Retinal pigment epithelial cell (primary cell): Measurements from ENCODE around the gene AMPH.
"Not testable (repeated sequence)": the region's sequence is repeated elsewhere in the genome, so short reads cannot be mapped to it uniquely, and the experiment has no call there.

ENCODE experiments used
- DNase-seq: peaks from one replicate; pipeline ENCODE4 v3.0.0-alpha.2; 2010; ENCODE audit warnings: low read depth
- H3K4me3 ChIP-seq: 2 replicates; pipeline ENCODE4 v1.5.1; 2011; ENCODE audit warnings: mild to moderate bottlenecking, low read length, control low read depth, moderate library complexity
- TF ChIP-seq, protein P1 (sequence below): conservative IDR thresholded peaks from 2 replicates; pipeline ENCODE4 v1.5.1; 2011; ENCODE audit warnings: low read depth, low read length, control low read depth, inconsistent platforms

AMPH gene

DNA sequence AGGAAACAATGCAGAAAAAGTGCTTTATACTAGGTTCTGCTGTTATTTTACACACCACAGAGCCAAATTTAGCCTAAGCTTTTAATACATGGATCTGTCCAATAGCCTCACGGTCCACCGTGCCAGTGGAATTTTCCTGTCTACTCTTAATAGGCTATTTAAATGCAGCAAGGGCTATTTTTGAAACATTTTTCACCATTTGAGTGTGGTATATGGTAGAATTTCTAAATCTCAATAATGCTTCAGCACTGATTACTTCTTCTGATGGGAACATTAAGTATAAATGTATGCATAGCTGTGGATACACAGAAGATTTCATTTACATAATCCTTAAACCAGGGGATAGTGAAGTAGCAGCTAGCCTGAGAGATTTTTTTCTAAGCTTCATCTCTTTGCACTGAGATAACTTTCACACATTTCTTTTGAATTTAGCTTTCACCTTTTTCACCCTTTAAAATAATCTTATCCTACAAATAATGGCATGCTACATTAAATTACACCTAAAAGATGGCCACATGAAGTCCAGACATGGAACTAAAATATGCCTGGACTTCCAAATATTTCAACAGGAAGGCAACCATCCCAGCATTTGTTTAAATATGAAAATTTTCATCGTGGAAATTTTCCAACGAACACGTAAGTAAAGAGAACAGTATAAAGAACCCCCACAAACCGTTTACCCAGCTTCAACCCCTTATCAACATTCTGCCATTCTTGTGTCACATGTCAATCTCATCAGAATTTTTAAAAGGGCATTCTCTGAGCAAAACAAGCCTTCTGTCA lies 45.4 kb downstream of the AMPH start:
- TF ChIP-seq, protein P1, sequence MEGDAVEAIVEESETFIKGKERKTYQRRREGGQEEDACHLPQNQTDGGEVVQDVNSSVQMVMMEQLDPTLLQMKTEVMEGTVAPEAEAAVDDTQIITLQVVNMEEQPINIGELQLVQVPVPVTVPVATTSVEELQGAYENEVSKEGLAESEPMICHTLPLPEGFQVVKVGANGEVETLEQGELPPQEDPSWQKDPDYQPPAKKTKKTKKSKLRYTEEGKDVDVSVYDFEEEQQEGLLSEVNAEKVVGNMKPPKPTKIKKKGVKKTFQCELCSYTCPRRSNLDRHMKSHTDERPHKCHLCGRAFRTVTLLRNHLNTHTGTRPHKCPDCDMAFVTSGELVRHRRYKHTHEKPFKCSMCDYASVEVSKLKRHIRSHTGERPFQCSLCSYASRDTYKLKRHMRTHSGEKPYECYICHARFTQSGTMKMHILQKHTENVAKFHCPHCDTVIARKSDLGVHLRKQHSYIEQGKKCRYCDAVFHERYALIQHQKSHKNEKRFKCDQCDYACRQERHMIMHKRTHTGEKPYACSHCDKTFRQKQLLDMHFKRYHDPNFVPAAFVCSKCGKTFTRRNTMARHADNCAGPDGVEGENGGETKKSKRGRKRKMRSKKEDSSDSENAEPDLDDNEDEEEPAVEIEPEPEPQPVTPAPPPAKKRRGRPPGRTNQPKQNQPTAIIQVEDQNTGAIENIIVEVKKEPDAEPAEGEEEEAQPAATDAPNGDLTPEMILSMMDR, result no peak
- H3K4me3 ChIP-seq, result no peak overlapping the region
- DNase-seq, result no peak

DNA sequence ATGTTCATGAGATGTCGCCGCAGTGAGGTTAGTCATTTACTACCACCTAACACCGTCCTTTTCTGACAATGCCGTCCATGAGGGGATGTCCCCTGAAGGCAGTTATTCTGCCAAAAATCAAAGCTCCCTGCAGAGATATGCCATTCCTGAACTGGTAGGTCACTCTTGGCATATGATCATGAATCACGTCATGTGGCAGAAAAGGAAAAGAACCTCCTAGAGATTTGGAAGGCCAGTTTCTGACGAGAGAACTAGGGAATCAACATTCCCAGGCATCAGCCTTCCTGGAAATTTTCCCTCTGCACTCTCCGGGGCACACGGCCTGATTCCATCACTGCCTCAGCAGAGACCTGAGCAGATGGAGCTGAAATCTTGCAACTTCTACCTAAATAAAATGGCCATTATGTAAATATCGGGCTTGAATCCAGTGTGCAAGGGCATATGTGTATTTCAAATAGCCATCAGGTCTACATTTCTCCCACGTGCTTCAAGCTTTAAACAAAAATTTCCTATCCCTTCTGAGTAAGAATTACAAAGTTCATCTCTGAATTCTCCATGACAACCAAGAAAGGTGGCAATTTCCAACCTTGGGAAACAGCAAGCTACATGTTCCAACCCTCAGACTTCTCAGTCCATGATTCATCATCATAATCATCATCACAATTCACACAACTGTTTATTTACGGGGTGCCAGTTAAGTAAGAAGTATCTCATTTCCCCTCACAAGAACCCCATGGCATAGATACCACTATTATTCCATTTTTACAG lies 46.5 kb downstream of the AMPH start:
- DNase-seq, result no peak
- TF ChIP-seq, protein P1, result no peak

DNA sequence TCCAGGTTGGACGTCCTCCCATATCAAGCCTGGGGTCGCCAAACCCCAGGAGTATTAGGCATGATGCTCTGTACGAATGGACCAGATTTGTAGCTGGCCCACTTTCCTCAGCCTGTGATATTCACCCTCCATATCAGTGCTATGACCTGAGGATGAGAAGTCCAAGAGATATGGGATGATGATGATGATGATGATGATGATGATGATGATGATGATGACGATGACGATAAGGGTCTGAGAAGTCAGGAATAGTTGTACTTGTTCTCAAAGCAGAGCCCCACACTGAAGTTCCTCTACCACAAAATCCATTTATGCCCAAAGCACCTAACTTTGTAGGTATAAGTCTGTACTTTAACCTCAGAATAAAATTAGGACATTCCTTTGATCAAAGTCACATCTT lies 50.7 kb downstream of the AMPH start:
- TF ChIP-seq, protein P1, result no peak
- no peak overlapping the region for H3K4me3 ChIP-seq
- no peak for DNase-seq

More for the DNA sequence above, 46.5 kb downstream of the AMPH start:
- H3K4me3 ChIP-seq, result no peak overlapping the region

DNA sequence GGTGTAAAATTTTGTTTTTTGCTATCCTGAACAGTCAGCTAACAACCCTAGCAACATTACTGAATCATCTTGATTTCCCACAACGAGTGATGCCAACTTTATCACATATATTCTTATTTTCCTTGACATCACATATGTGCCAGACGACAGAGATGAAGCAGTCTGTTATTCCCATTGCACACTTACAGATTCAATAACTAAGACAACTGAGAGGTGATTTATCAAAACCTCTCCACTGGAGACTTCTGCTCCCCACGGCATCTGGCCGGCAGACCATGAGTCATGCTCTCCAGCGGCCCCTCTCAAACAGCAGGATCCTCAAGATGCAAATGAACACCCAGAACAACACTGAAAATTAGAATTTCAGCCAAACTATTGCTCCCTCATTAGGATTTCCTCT lies 57.1 kb downstream of the AMPH start:
- no peak overlapping the region for H3K4me3 ChIP-seq
- DNase-seq, result no peak
- TF ChIP-seq, protein P1, result no peak

DNA sequence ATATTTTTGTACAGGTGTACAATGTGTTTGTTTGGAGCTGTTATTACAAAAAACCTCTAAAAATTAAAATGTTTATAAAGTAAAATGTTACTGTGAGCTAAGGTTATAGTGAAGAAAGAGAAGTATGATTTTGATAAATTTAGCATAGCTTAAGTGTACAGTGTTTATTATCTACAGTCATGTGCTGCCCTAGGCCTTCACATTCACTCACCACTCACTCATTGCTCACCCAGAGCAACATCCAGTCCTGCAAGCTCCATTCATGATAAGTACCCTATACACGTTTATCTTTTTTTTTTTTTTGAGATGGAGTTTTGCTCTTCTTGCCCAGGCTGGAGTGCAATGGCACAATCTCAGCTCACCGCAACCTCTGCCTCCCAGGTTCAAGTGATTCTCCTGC lies 59.6 kb downstream of the AMPH start:
- not testable (repeated sequence) for DNase-seq, H3K4me3 ChIP-seq

DNA sequence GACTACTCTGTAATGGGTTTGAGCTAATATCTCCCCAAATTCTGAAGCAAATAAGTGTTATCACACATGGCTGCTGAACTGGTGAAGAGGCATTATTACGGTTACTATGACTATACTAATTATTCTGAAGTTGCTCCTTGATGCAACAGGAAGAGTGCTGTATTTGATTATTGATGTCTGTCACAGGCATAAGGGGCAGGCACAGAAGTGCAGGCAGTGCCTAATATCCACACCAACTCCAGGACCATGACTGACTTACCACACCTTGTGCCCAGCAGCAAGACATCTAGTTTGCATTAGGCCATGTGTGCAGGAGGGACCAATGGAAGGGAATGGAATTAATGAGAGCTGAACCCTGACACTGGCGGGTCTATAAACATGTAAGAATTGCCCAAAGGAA lies 62.7 kb downstream of the AMPH start:
- DNase-seq, result no peak
- no peak overlapping the region for H3K4me3 ChIP-seq
- TF ChIP-seq, protein P1, result no peak

DNA sequence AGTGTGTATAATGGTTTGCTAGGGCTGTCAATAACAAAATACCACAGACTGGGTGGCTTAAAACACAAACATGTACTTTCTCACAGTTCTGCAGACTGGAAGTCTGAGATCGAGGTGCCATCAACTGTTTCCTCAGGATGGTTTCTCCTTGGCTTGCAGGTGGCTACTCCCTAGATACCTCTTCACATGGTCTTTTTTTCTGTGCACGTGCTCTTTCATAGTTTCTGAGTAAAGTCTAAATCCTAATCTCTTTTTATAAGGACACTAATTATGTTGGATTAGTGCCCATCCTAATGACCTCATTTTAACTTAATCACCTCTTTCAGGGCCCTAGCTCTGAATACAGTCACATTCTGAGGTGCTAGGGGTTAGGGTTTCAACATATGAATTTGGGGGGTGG lies 65.9 kb downstream of the AMPH start:
- TF ChIP-seq, protein P1, result no peak
- no peak overlapping the region for H3K4me3 ChIP-seq
- DNase-seq, result no peak
